ENCODE data around the gene FHIT.
"Not testable (repeated sequence)": the region's sequence is repeated elsewhere in the genome, so short reads cannot be mapped to it uniquely, and the experiment has no call there.

The FHIT gene

GRCh38 chr3:61057464-61057863, 193.8 kb downstream of the FHIT start:
- no peak for DNase-seq (ENCODE audit: low read depth in 2 of 2)

- no peak for DNase-seq (ENCODE audit: low read depth in 2 of 2)
Measured at GRCh38 chr3:61055447-61055846, 195.8 kb downstream of the FHIT start.

GRCh38 chr3:61053781-61054496, 197.3 kb downstream of the FHIT start:
- DNase-seq (ENCODE audit: low read depth in 2 of 2): no peak

GRCh38 chr3:61052851-61053250, 198.4 kb downstream of the FHIT start:
- DNase-seq (ENCODE audit: low read depth in 2 of 2): no peak

GRCh38 chr3:61051666-61052065, 199.6 kb downstream of the FHIT start:
- no peak for DNase-seq (ENCODE audit: low read depth in 2 of 2)

GRCh38 chr3:61045169-61045568, 206.1 kb downstream of the FHIT start:
- DNase-seq (ENCODE audit: low read depth in 2 of 2): not testable (repeated sequence)

GRCh38 chr3:61043156-61043555, 208.1 kb downstream of the FHIT start:
- no peak for DNase-seq (ENCODE audit: low read depth in 2 of 2)

GRCh38 chr3:61040618-61041017, 210.6 kb downstream of the FHIT start:
- no peak for DNase-seq (ENCODE audit: low read depth in 2 of 2)

- no peak for DNase-seq (ENCODE audit: low read depth in 2 of 2)
Measured at GRCh38 chr3:61035573-61035972, 215.7 kb downstream of the FHIT start.

GRCh38 chr3:61032991-61033390, 218.3 kb downstream of the FHIT start:
- no peak for DNase-seq (ENCODE audit: low read depth in 2 of 2)

GRCh38 chr3:61031503-61031902, 219.7 kb downstream of the FHIT start:
- no peak for DNase-seq (ENCODE audit: low read depth in 2 of 2)

- no peak for DNase-seq (ENCODE audit: low read depth in 2 of 2)
Measured at GRCh38 chr3:61030469-61031035, 220.7 kb downstream of the FHIT start.

- no peak for DNase-seq (ENCODE audit: low read depth in 2 of 2)
Measured at GRCh38 chr3:61029194-61029593, 222.1 kb downstream of the FHIT start.

- no peak for DNase-seq (ENCODE audit: low read depth in 2 of 2)
Measured at GRCh38 chr3:61018807-61019206, 232.4 kb downstream of the FHIT start.

GRCh38 chr3:61017028-61017427, 234.2 kb downstream of the FHIT start:
- DNase-seq (ENCODE audit: low read depth in 2 of 2): not testable (repeated sequence)

GRCh38 chr3:61015859-61016258, 235.4 kb downstream of the FHIT start:
- no peak for DNase-seq (ENCODE audit: low read depth in 2 of 2)

- no peak for DNase-seq (ENCODE audit: low read depth in 2 of 2)
Measured at GRCh38 chr3:61015408-61015807, 235.8 kb downstream of the FHIT start.

GRCh38 chr3:61008998-61009380, 242.3 kb downstream of the FHIT start:
- DNase-seq (ENCODE audit: low read depth in 2 of 2): no peak

GRCh38 chr3:61008153-61008997, 242.9 kb downstream of the FHIT start:
- DNase-seq (ENCODE audit: low read depth in 2 of 2): no peak

GRCh38 chr3:61005591-61005990, 245.7 kb downstream of the FHIT start:
- DNase-seq (ENCODE audit: low read depth in 2 of 2): no peak

- DNase-seq (ENCODE audit: low read depth in 2 of 2): no peak
Measured at GRCh38 chr3:60998858-60999257, 252.4 kb downstream of the FHIT start.

GRCh38 chr3:60992395-60992794, 258.9 kb downstream of the FHIT start:
- no peak for DNase-seq (ENCODE audit: low read depth in 2 of 2)

- DNase-seq (ENCODE audit: low read depth in 2 of 2): no peak
Measured at GRCh38 chr3:60990442-60990730, 260.9 kb downstream of the FHIT start.
